ENCODE results near the gene DCAF11.

DCAF11 gene

DNA sequence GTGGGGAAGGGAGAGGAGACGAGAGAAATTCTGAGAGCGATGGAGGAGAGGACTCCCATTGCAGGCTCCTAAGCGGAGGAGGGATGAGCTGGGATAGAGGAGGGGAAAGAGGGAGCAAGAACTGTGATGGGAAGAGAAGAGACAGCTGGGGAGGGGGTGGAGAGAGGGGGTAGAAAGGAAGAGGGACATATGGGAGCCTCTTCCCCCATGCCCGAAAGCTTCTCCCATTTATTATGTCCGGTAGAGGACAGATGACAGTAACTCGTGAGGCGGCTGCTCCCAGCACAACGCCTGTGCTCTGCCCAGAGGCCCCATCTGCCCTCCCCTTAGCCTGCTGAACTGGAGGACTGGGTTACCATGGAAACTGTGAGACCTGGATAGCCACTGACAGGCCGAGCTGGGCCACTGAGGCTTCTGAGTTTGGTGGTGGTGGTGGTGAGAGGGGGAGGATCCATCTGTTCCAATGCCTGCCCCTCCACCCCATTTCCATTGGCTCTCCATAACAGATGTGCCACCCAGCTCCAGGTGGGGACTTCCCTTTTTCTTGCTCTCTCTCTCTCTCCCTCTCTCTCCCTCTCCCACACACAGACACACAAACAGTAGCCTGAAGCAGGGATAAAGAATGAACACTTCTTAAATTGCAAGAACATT lies 35.0 kb upstream of the DCAF11 start:
- no peak for DNase-seq

DNA sequence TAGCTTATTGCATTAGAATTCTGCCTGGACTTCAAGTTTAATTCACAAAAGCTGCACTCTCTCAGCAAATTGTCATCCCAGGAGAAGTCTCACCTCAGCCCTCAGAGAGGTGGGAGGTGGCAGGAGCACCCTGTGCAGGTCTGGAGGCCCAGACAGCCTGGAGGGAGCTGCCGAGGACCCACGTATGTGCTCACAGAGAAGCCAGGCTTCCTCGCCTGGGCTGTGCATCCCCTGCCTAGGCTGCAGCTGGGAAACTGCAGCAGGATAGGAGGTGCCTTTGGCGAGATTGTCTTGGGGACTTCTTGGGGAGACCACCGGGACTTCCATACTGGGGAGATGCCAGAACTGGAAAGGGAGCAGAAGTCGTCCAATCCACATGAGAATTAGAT lies 34.4 kb upstream of the DCAF11 start:
- DNase-seq, result no peak

DNA sequence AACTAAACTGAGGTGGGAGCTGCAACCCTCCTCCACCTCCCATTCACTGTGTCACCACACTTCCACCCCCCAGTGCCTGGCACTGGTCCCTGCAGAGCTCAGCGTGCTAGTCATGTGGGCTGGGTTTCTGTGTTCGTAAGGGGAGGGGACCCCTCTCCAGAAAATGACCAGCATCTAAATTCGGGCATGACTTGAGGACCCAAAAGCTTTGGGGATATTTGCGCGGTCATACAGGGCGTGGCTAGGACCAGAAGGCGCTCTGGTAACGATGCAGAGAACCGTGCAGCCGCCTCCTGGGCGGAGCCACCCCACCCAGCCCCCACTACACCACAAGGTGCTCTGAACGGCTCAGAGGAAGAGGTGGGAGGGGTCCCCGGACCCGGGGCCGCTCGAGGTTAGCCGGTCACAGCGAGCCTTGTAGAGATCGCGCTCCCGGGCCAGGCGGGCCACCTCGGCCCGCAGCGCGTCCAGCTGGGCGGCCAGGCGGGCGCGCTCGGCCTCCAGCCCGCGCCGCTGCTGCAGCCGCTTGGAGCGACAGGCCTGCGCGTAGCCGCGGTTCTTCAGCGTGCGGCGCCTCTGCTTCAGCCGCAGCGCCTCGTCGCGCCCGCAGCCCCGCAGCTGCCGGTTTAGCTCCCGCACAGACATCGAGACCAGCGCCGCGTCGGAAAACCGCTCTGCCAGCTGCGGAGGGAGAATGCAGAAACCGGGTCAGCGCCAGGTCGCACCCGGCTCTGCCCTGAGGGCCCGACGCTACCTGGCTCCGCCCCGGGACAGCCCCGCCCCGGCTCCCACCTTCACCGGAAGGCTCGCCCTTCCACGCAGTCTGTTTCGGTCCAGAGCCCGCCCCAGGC lies 33.5 kb upstream of the DCAF11 start:
- DNase-seq, result peak; percentile 27 to 34

DNA sequence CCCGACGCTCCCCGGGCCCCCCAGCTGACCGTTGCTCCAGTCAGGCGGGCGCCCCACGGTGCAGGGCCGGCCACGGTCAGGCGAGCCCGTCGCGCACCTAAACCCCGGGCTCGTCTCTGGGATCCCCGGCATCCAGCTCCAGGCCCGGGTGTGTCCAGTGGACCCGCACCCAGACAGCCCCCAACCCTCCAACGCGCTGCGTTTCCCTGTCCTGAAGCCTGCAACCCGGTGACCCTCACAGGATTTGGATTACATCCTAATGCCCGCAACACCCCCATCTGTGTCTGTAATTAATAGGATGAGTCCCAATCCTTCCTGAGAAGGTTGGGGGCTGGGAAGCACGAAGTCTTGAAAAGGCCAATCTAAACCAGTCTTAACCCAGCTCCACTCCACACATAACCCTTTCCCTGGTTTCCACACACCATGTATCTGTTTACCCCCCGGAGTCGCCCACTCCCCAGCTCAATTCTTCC lies 32.8 kb upstream of the DCAF11 start:
- DNase-seq, result no peak

DNA sequence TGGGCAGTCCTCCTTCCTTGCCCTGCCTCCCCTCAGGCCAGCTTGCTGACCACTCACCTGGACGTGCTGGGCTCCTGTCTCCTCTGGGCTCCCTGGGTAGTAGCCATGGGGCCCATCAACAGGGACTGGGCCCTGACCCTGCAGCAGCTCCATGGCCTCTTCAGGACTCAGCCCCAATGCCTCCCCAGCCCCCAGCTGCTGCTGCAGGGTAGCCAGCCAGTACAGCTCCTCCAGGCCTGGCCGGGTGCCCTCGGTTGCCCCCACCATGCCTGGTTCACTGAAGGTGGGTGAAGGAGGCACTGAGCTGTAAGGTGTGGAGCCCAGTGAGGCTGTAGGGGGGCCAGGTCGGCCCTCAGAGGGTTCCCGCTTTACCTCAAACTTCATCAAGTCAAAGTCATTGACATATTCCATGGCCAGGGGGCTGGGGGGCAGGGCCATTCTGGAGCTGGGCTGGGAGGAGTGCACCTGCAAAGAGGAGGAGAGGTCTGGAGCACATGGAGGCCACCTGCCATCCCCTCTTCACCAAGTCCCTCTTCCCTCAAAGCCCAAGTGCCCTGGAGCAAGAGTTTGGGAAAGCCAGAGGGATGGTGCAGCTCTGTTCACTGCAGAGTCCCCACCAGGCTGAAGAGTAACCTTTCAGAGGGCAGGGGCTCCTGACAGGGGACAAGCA lies 32.0 kb upstream of the DCAF11 start:
- DNase-seq, result no peak

DNA sequence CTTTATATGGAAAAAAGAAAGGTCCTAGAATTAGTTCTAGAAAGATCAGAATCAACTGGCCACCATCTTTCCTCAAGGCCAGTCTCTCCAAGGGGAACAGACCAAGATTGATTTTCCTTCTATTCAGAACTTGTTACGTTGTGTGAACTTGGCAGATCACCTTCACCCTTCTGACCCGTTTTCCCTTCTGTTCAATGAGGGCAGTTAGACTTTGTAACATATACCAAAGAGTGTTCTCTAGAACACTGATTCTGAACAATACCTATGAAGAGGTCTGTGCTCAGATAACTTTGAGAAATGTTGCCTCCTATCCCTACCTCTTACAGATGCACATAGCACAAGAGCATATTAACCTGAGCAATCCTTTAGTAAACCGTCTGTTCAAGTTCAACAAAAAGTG lies 31.1 kb upstream of the DCAF11 start:
- no peak for DNase-seq

DNA sequence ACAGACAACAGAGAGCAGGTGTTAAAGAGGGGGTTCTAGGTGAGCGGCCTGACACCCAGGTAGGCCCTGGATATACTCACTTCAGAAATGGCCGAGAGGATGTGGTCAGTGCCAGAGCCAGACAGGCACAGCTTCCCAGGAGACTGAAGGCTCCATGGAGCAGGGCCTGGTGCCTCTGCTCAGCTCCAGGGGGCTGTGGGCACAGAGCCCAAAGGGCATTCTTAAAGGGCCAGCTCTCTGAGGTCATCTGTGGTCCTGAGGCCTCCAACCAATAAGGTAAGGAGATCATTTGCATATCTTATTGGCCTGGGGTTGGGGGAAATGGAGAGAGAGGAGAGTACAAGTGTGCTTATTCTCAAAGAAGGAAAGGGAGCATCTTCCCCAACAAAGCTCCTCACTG lies 30.1 kb upstream of the DCAF11 start:
- DNase-seq, result no peak

DNA sequence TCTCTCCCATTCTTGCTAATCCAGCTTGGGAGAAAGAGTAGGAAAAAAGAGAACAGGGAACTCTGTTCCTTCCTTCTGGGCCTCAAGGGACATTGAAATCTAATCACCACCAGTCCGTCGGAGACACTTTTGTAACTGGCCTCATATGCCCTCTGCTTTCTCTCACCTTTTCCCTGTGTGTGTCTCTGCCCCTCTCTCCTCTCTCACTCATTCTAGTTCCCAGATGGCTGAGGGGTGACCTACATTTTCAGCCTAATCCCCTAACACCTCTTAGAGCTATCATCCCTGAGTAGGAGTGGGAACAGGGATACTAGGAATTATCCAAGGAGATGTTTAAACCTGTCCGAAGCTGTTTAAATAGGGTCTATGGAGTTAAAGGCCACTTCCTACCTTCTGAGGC lies 29.4 kb upstream of the DCAF11 start:
- no peak for DNase-seq

DNA sequence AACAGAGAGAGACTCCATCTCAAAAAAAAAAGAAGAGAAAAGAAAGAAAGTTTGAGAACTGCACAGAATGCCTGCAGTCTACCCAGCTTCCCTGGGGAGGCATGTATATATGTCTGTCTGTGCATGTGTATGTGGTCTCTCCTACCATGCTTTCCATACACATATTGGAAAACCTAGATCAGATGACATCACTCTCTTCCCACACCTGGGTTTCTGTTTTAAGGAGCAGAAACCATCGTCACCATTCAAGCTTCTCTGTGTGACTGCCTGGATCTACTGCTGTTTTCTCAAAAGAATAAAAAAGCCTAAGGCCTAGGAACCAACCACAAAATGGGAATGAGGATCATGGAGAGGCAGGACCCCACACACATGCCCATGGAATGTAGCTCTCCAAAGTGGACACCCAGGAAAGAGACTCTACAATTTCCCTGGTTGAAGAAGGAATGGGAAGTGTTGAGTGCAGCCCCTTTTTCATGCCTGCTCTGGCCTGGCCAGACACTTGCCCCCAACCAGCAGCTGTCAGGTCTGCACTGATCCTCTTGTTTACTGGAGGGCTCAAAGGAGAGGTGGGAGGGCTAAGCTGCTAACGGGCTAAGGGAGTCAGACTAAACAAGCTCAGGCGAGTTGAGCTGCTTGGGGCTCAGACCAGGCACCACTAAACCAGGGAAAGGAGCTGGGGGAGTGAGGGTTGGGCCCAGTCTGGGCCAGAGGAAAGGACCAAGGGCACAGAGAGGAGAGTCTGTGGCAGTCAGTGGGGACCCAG lies 28.2 kb upstream of the DCAF11 start:
- no peak for DNase-seq

DNA sequence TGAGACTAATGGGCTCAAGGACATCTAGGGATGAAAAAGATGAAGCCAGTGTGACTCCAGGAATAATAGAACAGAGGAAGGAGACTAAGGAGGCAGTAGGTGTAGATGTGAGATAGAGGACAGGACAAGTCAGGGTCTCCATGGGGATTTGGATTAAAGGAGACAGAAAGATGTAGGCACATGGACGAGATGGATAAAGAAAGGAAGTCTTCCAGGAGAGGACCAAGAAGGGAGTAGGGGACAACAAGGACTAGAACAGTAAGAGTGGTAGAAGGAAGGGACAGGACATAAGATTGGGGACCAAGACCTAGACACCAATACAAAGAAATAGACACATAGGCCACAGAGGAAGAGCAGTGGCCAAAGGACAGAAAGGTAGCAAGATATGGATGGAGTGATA lies 27.6 kb upstream of the DCAF11 start:
- DNase-seq, result no peak

DNA sequence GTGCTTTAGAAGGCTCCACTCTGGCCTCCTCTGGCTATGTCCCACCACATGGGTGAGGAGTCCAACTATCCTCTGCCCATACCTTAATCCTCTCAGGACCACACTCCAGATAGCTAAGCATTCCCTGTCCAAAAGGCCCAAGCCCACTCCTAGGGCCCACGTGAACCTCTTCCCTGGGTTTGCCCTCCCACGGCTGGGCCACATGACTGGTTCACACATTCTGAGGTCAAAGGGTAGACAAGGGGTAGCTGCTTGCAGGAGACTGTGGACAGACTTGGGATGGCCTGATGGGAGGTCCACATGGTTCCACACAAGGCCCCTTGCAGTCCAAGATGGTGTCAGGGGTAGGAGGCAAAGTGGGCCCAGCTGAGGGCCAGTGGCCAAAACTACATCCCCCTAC lies 26.5 kb upstream of the DCAF11 start:
- no peak for DNase-seq

DNA sequence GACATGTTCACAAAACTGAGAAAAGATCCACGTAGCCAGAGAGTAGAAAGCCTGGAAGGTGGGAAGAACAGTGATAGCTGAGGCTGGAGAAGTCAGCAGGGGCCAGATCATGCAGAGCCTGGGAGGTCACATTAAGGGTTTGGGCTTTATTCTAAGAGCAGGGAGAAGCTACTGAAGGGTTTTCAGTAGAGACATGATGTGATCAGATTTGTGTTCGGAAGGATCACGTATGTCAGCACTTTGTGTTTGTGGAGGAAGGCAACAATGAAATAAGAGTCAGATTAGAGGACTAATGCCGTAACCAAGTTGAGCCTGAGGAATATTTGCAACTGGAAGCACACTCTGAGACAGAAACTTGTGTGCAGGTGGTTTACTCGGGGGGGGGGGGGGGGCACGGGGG lies 24.7 kb upstream of the DCAF11 start:
- no peak for DNase-seq

DNA sequence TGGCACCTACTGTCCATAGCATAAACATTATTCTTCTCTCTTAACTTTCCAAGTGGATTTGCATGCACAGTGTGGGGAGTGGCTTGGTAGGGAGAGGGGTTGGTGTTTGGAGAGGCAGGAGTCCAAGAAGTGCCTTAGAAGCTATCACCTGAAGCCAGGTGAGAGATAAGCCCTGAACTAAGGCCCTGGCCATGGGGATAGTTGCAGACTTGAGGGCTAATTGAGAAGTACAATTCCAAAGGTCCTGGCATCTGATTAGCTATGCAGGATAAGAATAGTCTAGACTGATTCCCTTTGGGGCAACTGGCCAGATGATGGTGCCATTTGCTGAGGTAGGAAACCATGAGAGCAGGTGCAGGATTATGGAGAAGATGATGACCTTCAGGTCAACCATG lies 22.5 kb upstream of the DCAF11 start:
- no peak for DNase-seq

DNA sequence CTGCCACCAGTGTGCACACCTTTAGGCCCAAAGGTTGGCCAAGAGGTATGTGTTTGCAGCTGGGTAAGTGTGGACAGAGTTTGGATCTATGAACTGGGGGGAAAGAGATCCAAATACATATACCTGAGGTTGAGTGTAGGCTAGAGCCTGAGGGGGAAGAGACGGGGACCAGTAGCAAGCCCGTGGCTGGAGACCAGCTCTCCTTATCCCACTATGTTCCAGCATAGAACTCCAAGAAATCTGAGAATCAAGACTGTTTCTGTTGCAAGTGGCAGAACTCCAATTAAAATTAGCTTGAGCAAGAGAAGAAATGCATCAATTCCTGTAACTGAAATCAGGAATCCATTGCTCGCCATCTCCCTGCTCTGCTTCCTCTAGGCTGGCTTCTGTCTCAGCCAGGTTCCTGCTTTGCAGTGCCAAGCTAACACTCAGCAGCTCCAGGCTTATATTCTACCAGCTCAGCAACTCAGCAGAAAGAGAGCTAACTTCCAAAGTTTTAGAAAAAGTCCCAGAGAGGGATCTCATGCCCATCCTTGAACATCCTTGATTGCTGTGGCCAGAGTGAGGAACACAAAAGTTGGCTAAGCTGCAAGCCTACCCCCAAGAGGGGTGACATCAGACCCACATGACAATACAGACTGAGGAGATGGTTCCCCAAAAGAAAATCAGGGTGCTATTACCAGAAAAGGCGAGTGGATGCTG lies 21.9 kb upstream of the DCAF11 start:
- DNase-seq, result peak; percentile 82 to 96

DNA sequence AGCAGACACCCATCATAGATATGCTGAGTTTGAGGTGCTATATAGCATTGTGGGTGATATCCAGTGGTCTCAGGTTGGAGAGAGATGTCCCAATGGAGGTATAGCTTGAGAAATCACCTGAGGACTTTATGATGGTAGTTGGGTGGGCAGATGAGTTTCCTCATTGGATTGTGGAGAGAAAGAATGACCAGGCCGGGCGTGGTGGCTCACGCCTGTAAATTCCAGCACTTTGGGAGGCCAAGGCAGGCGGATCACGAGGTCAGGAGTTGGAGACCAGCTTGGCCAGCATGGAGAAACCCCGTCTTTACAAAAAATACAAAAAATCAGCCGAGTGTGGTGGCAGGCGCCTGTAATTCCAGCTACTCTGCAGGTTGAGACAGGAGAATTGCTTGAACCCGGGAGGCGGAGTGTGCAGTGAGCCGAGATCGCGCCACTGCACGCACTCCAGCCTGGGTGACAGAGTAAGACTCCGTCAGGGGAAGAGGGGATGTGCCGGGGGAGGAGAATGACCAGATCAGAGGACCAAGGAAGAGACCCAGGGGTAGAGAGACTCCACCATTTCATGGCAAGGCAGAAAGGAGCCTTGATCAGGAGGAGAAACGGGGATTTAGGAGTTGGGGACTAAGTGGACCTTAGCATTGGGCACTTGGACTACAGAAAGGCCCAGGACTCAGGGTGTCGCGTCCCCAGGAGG lies 21.2 kb upstream of the DCAF11 start:
- no peak for DNase-seq

DNA sequence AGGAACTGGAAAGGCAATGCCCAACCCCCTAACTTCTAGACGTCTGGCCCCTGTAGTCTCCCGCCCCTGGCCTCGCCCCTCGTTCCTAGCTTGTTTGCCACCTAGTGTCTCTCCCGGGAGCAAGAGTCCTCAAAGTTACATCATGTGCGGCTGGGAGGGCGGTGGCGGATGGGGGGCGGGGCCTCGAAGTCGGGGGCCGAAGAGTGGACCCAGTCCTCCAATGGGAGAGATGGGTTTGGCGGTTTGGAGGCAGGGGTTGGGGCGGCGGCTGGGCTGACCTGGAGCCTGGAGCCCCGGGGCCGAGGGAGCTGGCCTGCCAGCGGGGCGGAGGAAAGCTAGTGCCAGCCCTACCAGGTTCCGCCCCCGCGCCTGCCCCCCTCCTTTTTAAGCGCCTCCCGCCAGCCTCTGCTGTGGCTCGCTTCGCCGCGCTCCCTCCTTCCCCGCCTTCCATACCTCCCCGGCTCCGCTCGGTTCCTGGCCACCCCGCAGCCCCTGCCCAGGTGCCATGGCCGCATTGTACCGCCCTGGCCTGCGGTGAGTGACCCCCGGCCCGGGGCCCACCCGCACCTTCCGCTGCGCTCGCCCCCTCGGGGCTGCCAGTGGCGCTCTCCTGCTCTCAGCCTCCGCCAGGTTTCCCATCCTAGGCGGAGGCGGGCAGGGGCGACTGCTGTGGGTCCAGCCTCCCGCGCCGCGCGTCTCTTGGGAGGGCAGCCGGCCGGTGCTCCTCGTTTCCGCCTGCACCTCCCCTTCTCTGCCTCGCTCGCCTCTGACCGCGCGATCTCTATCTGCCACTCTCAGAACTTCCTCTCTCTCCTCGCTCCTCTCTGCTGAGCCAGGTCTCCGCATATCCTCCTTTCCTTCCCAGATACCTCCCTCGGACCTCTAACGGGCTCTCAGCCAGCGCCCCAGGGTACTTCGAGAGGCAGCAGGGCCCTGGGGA lies 20.4 kb upstream of the DCAF11 start, which contains the start of gene PCK2:
Gene PCK2, plus strand, starts transcription at position 411 of the 940 bp plus-strand sequence. Its CDS starts 95 bp downstream, at position 506.
- peak; percentile 95 to 98 for DNase-seq

DNA sequence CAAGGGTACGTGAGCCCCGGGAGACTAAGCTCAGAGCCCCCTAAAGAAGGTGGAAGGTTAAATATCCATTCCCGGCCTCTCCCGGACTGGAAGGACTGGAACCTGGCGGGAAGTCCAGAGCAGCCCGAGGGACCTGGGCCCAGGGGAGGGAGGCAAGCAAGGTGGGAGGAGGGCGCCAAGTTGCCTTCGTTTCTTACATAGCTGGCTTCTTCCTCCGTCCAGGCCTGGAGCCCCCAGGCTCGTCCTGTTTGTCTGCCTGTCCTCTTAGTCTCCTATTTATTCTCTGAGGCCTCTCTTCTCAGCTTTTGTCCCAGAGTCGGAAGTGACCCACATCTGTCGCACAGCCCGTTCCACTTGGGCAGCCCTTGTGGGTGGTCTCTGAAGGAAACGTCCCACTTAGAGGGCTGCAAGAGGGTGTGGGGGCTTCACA lies 19.7 kb upstream of the DCAF11 start:
- peak in 1 of 2 donors; percentile 20 for DNase-seq

DNA sequence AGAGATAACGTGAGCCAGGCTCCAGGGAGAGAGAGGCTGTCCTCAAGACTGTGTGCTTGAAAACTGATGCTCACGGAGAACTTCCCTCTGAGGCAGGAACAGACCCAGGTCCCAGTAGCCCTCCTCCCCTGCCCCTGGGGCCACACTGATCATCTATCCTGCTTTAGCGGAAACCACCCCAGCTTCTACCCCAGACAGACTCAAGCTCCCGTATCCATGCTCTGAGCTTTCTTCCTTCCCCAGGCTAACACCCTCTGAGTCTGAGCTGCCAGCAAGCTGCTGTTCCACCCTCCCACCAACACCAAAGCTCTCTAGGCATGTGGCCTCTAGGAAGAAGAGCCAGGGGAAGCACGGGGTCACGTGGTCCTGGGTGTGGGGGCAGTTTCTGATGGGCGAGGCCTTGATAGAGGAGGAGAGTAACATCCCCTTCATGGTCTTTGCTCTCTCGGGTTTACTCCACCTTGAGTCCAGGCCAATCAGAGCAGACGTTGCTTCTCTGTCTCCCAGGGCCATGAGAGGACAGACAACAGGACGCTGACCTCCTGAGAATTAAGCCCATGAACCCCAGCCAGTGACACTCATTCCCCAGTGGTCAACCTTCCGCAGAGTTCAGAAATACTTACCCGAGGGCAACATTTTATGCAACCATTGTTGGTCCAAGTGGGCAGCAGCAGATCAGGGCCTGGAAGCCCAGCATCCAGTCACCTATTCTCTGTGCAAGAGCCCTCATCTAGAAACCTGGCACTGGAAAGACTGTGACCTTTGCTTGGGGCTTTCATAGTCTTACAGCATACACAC lies 19.1 kb upstream of the DCAF11 start:
- DNase-seq, result peak; percentile 88 to 93

DNA sequence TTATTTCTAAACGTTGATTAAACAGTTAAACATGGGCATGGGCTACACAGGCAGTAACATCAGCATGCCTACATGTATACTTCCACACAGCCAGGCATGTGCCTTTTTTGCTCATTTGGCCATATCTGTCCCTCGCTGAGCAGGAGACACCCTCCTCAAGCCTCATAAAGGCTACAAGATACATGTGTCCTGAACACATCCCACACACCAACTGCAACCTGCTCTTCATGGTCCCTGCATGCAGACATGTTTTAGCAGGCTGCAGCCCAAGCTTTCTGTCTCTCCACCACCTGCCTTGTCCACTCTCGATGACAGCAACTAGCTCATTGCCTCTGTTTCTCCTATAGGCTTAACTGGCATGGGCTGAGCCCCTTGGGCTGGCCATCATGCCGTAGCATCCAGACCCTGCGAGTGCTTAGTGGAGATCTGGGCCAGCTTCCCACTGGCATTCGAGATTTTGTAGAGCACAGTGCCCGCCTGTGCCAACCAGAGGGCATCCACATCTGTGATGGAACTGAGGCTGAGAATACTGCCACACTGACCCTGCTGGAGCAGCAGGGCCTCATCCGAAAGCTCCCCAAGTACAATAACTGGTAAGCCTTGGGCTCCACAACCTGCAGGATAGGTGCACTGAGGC lies 17.9 kb upstream of the DCAF11 start:
- DNase-seq, result no peak
